HCT116 (cell line): ENCODE measurements around the gene DDI2. TPM values are rescaled to one million over a fixed set of nuclear protein-coding genes. Genes with fewer than 3 reads are reported as not detected.

Experiments used
- ATAC-seq: fragments of 200-7000 bp; cut with Tn5 transposase; 2 replicates; pipeline ENCODE4 v1.9.1; 2020; ENCODE audit warnings: mild to moderate bottlenecking, moderate library complexity
- BruUV-seq: library from RNA; stranded (reverse); fragments of 400-500 nt; replicated peaks from 2 replicates; lab custom pipeline; 2021; lab: Mats Ljungman, UMichigan
- CTCF ChIA-PET: fragments of 300-600 bp; sonication (Branson Sonifier 250); formaldehyde crosslinking; loops from one replicate; lab custom pipeline; 2021; ENCODE audit warnings: antibody characterized with exemption; lab: Charles Lee
- POLR2A ChIA-PET: fragments of 300-600, 350-600 bp; sonication (Branson Sonifier 250); formaldehyde crosslinking; loops from one replicate; lab custom pipeline; 2021; ENCODE audit warnings: antibody characterized with exemption; lab: Charles Lee
- RAD21 ChIA-PET, 2 experiments: fragments of 300-600 bp; sonication (Branson Sonifier 250); formaldehyde crosslinking; loops; one replicate each; lab custom pipeline; 2023; ENCODE audit warnings: low total read pairs in 2 of 2; ENCODE audit not compliant: uncharacterized antibody in 2 of 2, unreplicated experiment in 2 of 2, low non-redundant PET in 1 of 2; lab: Charles Lee
- DNase-seq: peaks from one replicate; pipeline ENCODE4 v3.0.0-alpha.2; 2010; ENCODE audit warnings: low read depth, low spot score
- H2AFZ ChIP-seq: fragments of 200-600 bp; shearing (Covaris generic), sonication (generic); 2 replicates; pipeline ENCODE4 v1.6.1; 2017; ENCODE audit warnings: low read depth, mixed run types, mixed read lengths, antibody characterized with exemption, low read length; ENCODE audit not compliant: poor library complexity, severe bottlenecking
- H3K27ac ChIP-seq: 2 replicates; pipeline ENCODE4 v1.5.1; 2012; ENCODE audit warnings: low read depth, low read length
- H3K27me3 ChIP-seq: fragments of 200-600 bp; sonication (generic); 2 replicates; pipeline ENCODE4 v1.6.1; 2016; ENCODE audit warnings: mixed run types, low read length, mixed read lengths; ENCODE audit not compliant: insufficient read depth
- H3K36me3 ChIP-seq, 2 experiments: fragments of 200-500 bp in 1 of 2; fragments of 200-600 bp in 1 of 2; sonication (Bioruptor generic) in 1 of 2; sonication (generic) in 1 of 2; 2 replicates each; pipeline versions ENCODE4 v1.5.1 to v1.6.1; 2014 to 2016; ENCODE audit warnings: low read length in 2 of 2, inconsistent platforms in 1 of 2, mixed read lengths in 1 of 2, mixed run types in 1 of 2; ENCODE audit not compliant: insufficient read depth in 2 of 2, control insufficient read depth in 1 of 2
- H3K4me1 ChIP-seq, 2 experiments: fragments of 200-600 bp in 1 of 2; sonication (generic) in 1 of 2; 2 replicates each; pipeline versions ENCODE4 v1.5.1 to v1.6.1; 2012 to 2017; ENCODE audit warnings: low read length in 2 of 2, inconsistent platforms in 1 of 2, mild to moderate bottlenecking in 1 of 2, mixed read lengths in 1 of 2, mixed run types in 1 of 2, moderate library complexity in 1 of 2; ENCODE audit not compliant: insufficient read depth in 2 of 2, control insufficient read depth in 1 of 2
- H3K4me2 ChIP-seq: fragments of 200-600 bp; sonication (generic); 2 replicates; pipeline ENCODE4 v1.6.1; 2017; ENCODE audit warnings: mixed run types, low read length, mixed read lengths
- H3K4me3 ChIP-seq, 2 experiments: fragments of 200-600 bp in 1 of 2; sonication (generic) in 1 of 2; replicated peaks in 1 of 2; 2 replicates each; pipeline ENCODE4 v1.5.1; 2011 to 2016; ENCODE audit warnings: low read length in 2 of 2, control low read depth in 1 of 2, low read depth in 1 of 2, mild to moderate bottlenecking in 1 of 2, mixed read lengths in 1 of 2, mixed run types in 1 of 2
- H3K79me2 ChIP-seq: fragments of 200-600 bp; sonication (generic); 2 replicates; pipeline ENCODE4 v1.6.1; 2017; ENCODE audit warnings: mild to moderate bottlenecking, mixed run types, low read length, moderate library complexity, mixed read lengths; ENCODE audit not compliant: insufficient read depth
- H3K9ac ChIP-seq: fragments of 200-600 bp; sonication (generic); 2 replicates; pipeline ENCODE4 v1.6.1; 2016; ENCODE audit warnings: low read length, mixed read lengths
- H3K9me2 ChIP-seq: fragments of 200-600 bp; sonication (generic), shearing (Covaris generic); 2 replicates; pipeline ENCODE4 v1.6.1; 2017; ENCODE audit warnings: mixed run types, mild to moderate bottlenecking, moderate library complexity; ENCODE audit not compliant: insufficient read depth
- H3K9me3 ChIP-seq, 2 experiments: fragments of 200-500 bp in 1 of 2; fragments of 200-600 bp in 1 of 2; sonication (Bioruptor generic) in 1 of 2; sonication (generic) in 1 of 2; 2 replicates each; pipeline ENCODE4 v1.6.1; 2014 to 2017; ENCODE audit warnings: low read length in 2 of 2, mixed read lengths in 2 of 2, inconsistent platforms in 1 of 2, low read depth in 1 of 2, mild to moderate bottlenecking in 1 of 2, mixed run types in 1 of 2, moderate library complexity in 1 of 2; ENCODE audit not compliant: control insufficient read depth in 1 of 2, insufficient read depth in 1 of 2
- H4K20me1 ChIP-seq: fragments of 200-600 bp; sonication (generic), shearing (Covaris generic); 2 replicates; pipeline ENCODE4 v1.6.1; 2017; ENCODE audit warnings: mixed run types, mild to moderate bottlenecking, moderate library complexity; ENCODE audit not compliant: insufficient read depth
- ELF1 ChIP-seq: IDR thresholded peaks from 2 replicates; pipeline ENCODE4 v1.6.1; 2012; ENCODE audit warnings: low read depth, borderline replicate concordance
- JUND ChIP-seq: IDR thresholded peaks from 2 replicates; pipeline ENCODE4 v1.6.1; 2012
- POLR2AphosphoS5 ChIP-seq: IDR thresholded peaks from 2 replicates; pipeline ENCODE4 v1.6.1; 2011; ENCODE audit warnings: mild to moderate bottlenecking, low read depth, low read length, moderate library complexity
- SIN3A ChIP-seq: IDR thresholded peaks from 2 replicates; pipeline ENCODE4 v1.6.1; 2012; ENCODE audit warnings: low read depth
- SP1 ChIP-seq: IDR thresholded peaks from 2 replicates; pipeline ENCODE4 v1.6.1; 2012; ENCODE audit warnings: low read depth
- TCF7L2 ChIP-seq: IDR thresholded peaks from 2 replicates; pipeline ENCODE4 v1.7.0; 2011; ENCODE audit warnings: borderline replicate concordance, inconsistent platforms; ENCODE audit not compliant: insufficient read depth, insufficient read length; ENCODE audit errors: extremely low read depth
- ZNF274 ChIP-seq: fragments of 200-500 bp; sonication (Bioruptor generic); IDR thresholded peaks from 2 replicates; pipeline ENCODE4 v1.6.1; 2014; ENCODE audit warnings: mild to moderate bottlenecking, low read depth, low read length, inconsistent platforms
- intact Hi-C: fragments of 100-400 bp; cut with micrococcal nuclease; formaldehyde crosslinking; loops from 2 replicates; pipeline ENCODE4 v1.10.0; 2022
- total RNA-seq: library from RNA; stranded (reverse); gene quantifications from one replicate; pipeline ENCODE4 v1.2.1, GENCODE V29; 2021; ENCODE audit not compliant: unreplicated experiment
- TF ChIP-seq, protein P1 (sequence below): IDR thresholded peaks from 2 replicates; pipeline ENCODE4 v1.6.1; 2012
- TF ChIP-seq, protein P2 (sequence below): IDR thresholded peaks from 2 replicates; pipeline ENCODE4 v1.6.1; 2011; ENCODE audit warnings: mild to moderate bottlenecking, low read length, moderate library complexity; ENCODE audit not compliant: insufficient replicate concordance; ENCODE audit errors: extremely low read depth

The DDI2 gene
- total RNA-seq, 1 experiment from 2014 or later = 26.3 TPM

DNA sequence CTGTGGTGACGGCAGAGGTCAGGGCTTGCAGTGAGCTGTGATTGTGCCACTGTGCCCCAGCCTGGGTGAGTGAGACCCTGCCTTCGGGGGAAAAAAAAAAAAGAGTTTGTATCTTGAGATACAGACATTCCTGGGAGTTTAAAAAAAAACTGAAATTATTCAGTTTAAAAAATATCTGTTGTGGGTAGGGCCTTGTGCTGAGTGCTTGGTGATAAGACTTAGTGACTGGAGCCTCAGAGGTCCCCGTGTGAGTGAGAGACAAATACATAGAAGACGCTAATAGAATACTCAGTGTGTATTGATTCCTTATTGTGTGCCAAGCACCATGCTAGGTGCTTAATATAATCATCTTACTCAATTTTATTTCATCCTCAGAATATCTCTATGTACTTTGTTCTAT, 22.7 kb downstream of the DDI2 start:
- no peak overlapping the region for H3K4me2 ChIP-seq
- no TSS peak for BruUV-seq
- no peak overlapping the region for H3K4me3 ChIP-seq
- no peak for TF ChIP-seq SP1
- no peak for TF ChIP-seq TCF7L2
- TF ChIP-seq ELF1 = no peak
- TF ChIP-seq, protein P1, sequence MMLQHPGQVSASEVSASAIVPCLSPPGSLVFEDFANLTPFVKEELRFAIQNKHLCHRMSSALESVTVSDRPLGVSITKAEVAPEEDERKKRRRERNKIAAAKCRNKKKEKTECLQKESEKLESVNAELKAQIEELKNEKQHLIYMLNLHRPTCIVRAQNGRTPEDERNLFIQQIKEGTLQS = no peak
- TF ChIP-seq JUND = no peak
- TF ChIP-seq SIN3A = no peak
- TF ChIP-seq ZNF274 = no peak
- TF ChIP-seq, protein P2, sequence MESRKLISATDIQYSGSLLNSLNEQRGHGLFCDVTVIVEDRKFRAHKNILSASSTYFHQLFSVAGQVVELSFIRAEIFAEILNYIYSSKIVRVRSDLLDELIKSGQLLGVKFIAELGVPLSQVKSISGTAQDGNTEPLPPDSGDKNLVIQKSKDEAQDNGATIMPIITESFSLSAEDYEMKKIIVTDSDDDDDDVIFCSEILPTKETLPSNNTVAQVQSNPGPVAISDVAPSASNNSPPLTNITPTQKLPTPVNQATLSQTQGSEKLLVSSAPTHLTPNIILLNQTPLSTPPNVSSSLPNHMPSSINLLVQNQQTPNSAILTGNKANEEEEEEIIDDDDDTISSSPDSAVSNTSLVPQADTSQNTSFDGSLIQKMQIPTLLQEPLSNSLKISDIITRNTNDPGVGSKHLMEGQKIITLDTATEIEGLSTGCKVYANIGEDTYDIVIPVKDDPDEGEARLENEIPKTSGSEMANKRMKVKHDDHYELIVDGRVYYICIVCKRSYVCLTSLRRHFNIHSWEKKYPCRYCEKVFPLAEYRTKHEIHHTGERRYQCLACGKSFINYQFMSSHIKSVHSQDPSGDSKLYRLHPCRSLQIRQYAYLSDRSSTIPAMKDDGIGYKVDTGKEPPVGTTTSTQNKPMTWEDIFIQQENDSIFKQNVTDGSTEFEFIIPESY = no peak
- no peak for TF ChIP-seq POLR2AphosphoS5
- H3K27ac ChIP-seq = no peak overlapping the region
- no peaks in the 10 kb centered on the region for H3K9me2 ChIP-seq
- ChIA-PET CTCF (no interaction called here), RAD21 (no interaction called here), POLR2A (no interaction called here)
- H3K79me2 ChIP-seq = peaks cover 5% of the 10 kb centered on the region; the same call in 1 of the 2 replicates
- no peaks in the 10 kb centered on the region for H3K9me3 ChIP-seq
- ATAC-seq = no peak
- H2AFZ ChIP-seq = no peak overlapping the region
- H3K27me3 ChIP-seq = no peaks in the 10 kb centered on the region
- H4K20me1 ChIP-seq = no peaks in the 10 kb centered on the region
- H3K36me3 ChIP-seq = peaks cover 36 to 61% of the 10 kb centered on the region in 2 experiments
- H3K9ac ChIP-seq = no peak overlapping the region
- no peak for DNase-seq
- no peaks in the 10 kb centered on the region for H3K4me1 ChIP-seq
- intact Hi-C loops = no loop called here
